Testis (tissue), 2 donors: ENCODE data around the gene NRP2.

Source experiments
- POLR2A ChIP-seq: fragments of 450-650 bp; IDR thresholded peaks from one replicate; pipeline ENCODE4 v1.6.1; 2017; ENCODE audit warnings: antibody characterized with exemption, mild to moderate bottlenecking, moderate library complexity
- TF ChIP-seq, protein P1 (sequence below), 3 experiments: fragments of 450-650 bp in 2 of 3; fragments of 200-600 bp in 1 of 3; sonication (generic) in 1 of 3; IDR thresholded peaks; one replicate each; pipeline ENCODE4 v1.5.1; 2016 to 2019; ENCODE audit warnings: antibody characterized with exemption in 3 of 3, mild to moderate bottlenecking in 2 of 3, moderate library complexity in 1 of 3

DNA sequence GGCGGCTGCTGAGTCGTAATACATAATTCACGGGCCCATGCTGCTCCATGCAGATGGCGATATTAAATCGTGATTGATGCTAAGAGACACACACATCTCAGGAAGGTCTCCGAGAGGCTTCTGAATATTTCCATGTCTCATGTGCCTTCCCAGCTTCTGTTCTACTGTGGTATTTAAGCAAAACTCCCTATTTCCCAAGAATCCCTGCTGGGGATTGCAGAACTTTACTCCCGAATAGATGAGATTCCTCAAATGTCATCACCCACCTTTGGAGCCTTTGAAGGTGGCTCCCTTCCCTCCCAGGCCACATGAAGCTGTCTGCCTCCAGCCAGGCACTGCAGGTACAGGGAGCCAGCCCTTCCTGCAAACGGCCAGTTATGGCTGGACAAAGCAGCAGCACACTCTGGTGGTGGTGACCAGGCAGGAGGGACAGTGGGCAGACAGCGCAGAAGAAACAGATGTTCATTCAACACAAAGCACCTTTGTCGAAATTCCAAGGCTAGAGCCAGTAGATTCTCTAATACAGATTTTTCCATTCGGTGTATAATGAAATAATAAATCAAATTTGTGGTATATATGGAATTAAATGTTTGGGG is 14.1 kb downstream of the NRP2 start:
- TF ChIP-seq, protein P1, sequence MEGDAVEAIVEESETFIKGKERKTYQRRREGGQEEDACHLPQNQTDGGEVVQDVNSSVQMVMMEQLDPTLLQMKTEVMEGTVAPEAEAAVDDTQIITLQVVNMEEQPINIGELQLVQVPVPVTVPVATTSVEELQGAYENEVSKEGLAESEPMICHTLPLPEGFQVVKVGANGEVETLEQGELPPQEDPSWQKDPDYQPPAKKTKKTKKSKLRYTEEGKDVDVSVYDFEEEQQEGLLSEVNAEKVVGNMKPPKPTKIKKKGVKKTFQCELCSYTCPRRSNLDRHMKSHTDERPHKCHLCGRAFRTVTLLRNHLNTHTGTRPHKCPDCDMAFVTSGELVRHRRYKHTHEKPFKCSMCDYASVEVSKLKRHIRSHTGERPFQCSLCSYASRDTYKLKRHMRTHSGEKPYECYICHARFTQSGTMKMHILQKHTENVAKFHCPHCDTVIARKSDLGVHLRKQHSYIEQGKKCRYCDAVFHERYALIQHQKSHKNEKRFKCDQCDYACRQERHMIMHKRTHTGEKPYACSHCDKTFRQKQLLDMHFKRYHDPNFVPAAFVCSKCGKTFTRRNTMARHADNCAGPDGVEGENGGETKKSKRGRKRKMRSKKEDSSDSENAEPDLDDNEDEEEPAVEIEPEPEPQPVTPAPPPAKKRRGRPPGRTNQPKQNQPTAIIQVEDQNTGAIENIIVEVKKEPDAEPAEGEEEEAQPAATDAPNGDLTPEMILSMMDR (IDR thresholded peaks at IDR 0.05): no peak
- TF ChIP-seq POLR2A: no peak
